ENCODE measurements around the gene SLC41A3. TPM values are rescaled to one million over a fixed set of nuclear protein-coding genes. Genes with fewer than 3 reads are reported as not detected.

Gene SLC41A3
- total RNA-seq, 4 donors from 2014 or later = 56.1 to 72.2 (median 59.7) TPM

- Histone ChIP-seq H3K4me1 (no peaks in the 10 kb centered on the region), H3K9me3 (no peaks in the 10 kb centered on the region), H3K4me3 (replicated peaks in 1 of 3) (no peak overlapping the region), H3K27me3 (no peaks in the 10 kb centered on the region), H3K27ac (no peak overlapping the region), H3K36me3 (no peaks in the 10 kb centered on the region)
- no peak for TF ChIP-seq POLR2A (IDR thresholded peaks at IDR 0.05)
- TF ChIP-seq, protein P1, sequence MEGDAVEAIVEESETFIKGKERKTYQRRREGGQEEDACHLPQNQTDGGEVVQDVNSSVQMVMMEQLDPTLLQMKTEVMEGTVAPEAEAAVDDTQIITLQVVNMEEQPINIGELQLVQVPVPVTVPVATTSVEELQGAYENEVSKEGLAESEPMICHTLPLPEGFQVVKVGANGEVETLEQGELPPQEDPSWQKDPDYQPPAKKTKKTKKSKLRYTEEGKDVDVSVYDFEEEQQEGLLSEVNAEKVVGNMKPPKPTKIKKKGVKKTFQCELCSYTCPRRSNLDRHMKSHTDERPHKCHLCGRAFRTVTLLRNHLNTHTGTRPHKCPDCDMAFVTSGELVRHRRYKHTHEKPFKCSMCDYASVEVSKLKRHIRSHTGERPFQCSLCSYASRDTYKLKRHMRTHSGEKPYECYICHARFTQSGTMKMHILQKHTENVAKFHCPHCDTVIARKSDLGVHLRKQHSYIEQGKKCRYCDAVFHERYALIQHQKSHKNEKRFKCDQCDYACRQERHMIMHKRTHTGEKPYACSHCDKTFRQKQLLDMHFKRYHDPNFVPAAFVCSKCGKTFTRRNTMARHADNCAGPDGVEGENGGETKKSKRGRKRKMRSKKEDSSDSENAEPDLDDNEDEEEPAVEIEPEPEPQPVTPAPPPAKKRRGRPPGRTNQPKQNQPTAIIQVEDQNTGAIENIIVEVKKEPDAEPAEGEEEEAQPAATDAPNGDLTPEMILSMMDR (IDR thresholded peaks at IDR 0.05) = no peak
- intact Hi-C loops (cut with DNase I) = no loop called here
- DNase-seq = no peak
- WGBS, 2 donors = 93 to 96% methylated on average over 9 to 10 of the region's 10 CpGs
Measured at GRCh38 chr3:126109880-126110235, 25.9 kb upstream of the SLC41A3 start.

DNA sequence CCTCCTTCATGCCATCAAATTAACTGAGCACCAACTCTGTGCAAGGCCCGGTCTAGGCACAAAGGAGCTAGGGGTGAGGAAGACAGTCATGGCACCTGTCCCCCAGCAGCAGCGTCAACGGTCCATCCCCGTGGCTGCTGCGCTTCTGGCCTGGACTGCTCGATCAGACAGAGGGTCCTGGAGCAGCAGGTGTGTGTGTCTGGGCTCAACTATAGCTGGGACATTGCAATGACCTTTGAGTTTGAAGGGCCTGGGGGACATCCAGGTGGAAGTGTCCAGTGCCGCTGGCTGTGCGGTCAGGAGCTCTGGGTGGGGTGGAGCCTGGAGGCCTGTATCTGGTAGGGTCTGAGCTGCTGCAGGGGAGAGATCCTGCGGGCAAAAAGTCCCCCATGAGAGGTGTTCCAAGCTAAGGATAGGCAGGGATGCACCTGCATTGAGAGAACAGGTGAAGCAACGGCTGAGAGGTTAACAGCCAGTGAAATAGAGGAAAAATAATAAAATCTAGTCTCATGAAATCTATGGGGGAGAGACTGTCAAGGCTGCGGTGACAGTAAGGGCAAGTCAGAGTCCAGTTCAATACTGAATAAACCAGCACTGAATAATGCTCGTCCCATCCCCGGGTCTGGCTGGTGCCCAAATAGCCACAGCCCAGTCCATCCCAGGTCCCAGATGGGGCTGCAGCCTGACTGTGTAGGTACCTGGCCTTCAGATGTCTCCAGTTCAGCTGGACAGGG lies 25.4 kb upstream of the SLC41A3 start:
- DNase-seq = no peak
- H3K36me3 ChIP-seq = no peaks in the 10 kb centered on the region
- TF ChIP-seq POLR2A (IDR thresholded peaks at IDR 0.05) = no peak
- TF ChIP-seq, protein P1 (IDR thresholded peaks at IDR 0.05) = no peak
- H3K4me1 ChIP-seq = no peaks in the 10 kb centered on the region
- no peak overlapping the region for H3K4me3 ChIP-seq (replicated peaks in 1 of 3)
- no peaks in the 10 kb centered on the region for H3K9me3 ChIP-seq
- no peaks in the 10 kb centered on the region for H3K27me3 ChIP-seq
- intact Hi-C loops (cut with DNase I) = no loop called here
- WGBS, 2 donors = 88 to 93% methylated on average over 13 of the region's 13 CpGs
- H3K27ac ChIP-seq = no peak overlapping the region

DNA sequence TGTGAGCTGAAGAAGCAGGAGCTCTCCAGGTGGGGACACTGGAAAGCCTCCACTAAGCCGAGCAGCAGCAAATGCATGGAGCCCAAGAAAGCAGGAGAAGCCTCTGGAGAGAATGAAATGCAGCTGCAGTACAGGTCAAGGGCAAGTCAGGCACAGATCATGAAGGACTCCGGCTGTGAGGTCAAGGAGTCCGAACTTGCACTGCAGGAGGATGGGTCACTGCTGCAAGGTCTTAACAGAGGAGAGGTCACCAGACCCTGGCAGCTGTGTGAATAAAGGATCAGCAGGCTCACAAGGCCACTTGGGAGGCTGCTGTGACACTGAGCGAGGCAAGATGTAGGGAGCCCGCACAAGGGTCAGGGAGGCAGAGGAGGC lies 24.7 kb upstream of the SLC41A3 start:
- no peak for TF ChIP-seq POLR2A (IDR thresholded peaks at IDR 0.05)
- TF ChIP-seq, protein P1 (IDR thresholded peaks at IDR 0.05) = no peak
- H3K27me3 ChIP-seq = no peaks in the 10 kb centered on the region
- WGBS, 2 donors = 92 to 98% methylated on average over 5 of the region's 5 CpGs
- no peak overlapping the region for H3K4me3 ChIP-seq (replicated peaks in 1 of 3)
- no peak for DNase-seq
- H3K36me3 ChIP-seq = no peaks in the 10 kb centered on the region
- no peak overlapping the region for H3K27ac ChIP-seq
- intact Hi-C loops (cut with DNase I) = no loop called here
- H3K4me1 ChIP-seq = no peaks in the 10 kb centered on the region
- no peaks in the 10 kb centered on the region for H3K9me3 ChIP-seq

GRCh38 chr3:126107957-126108675 lies 24.2 kb upstream of the SLC41A3 start:
- H3K4me3 ChIP-seq (replicated peaks in 1 of 3) = no peak overlapping the region
- peaks cover 0 to 3% of the 10 kb centered on the region in 2 donors for H3K4me1 ChIP-seq
- H3K27ac ChIP-seq = no peak overlapping the region
- no peaks in the 10 kb centered on the region for H3K36me3 ChIP-seq
- no peaks in the 10 kb centered on the region for H3K27me3 ChIP-seq
- intact Hi-C loops (cut with DNase I) = no loop called here
- WGBS, 2 donors = 92 to 93% methylated on average over 8 of the region's 8 CpGs
- no peaks in the 10 kb centered on the region for H3K9me3 ChIP-seq
- TF ChIP-seq POLR2A (IDR thresholded peaks at IDR 0.05) = no peak
- TF ChIP-seq, protein P1 (IDR thresholded peaks at IDR 0.05) = no peak
- DNase-seq = no peak
